Nephron (organoid): ENCODE measurements around the gene PHLPP1.

Experiments
- H3K27ac Mint-ChIP-seq, 3 experiments: 2 replicates each; pipeline ENCODE4 v1.8.0; 2020; ENCODE audit warnings: mixed read lengths in 3 of 3, mild to moderate bottlenecking in 2 of 3, moderate library complexity in 1 of 3
- H3K27me3 Mint-ChIP-seq: 2 replicates; pipeline ENCODE4 v1.8.0; 2021; ENCODE audit warnings: low read depth, mild to moderate bottlenecking, moderate library complexity, mixed read lengths
- H3K36me3 Mint-ChIP-seq: 2 replicates; pipeline ENCODE4 v1.8.0; 2020; ENCODE audit warnings: low read depth, mixed read lengths
- H3K4me1 Mint-ChIP-seq: 2 replicates; pipeline ENCODE4 v1.8.0; 2020; ENCODE audit warnings: mixed read lengths
- H3K4me3 Mint-ChIP-seq, 3 experiments: 2 replicates each; pipeline ENCODE4 v1.8.0; 2020; ENCODE audit warnings: mild to moderate bottlenecking in 3 of 3, mixed read lengths in 3 of 3, moderate library complexity in 2 of 3
- H3K9me3 Mint-ChIP-seq: 2 replicates; pipeline ENCODE4 v1.8.0; 2020; ENCODE audit warnings: mixed read lengths
- TF ChIP-seq, protein P1 (sequence below), 3 experiments: fragments of 200-600 bp; sonication (generic); IDR thresholded peaks; one replicate each; pipeline ENCODE4 v1.5.0; 2021; ENCODE audit warnings: antibody characterized with exemption in 3 of 3; ENCODE audit not compliant: unreplicated experiment in 3 of 3

The PHLPP1 gene

GRCh38 chr18:62938487-62938886 lies 223.1 kb downstream of the PHLPP1 start:
- H3K27me3 Mint-ChIP-seq = no peaks in the 10 kb centered on the region
- H3K4me1 Mint-ChIP-seq = peaks cover 38% of the 10 kb centered on the region
- H3K27ac Mint-ChIP-seq = peak overlapping the region in 1 of 3 experiments; percentile 46
- H3K36me3 Mint-ChIP-seq = peaks cover 23% of the 10 kb centered on the region
- peaks cover 4% of the 10 kb centered on the region for H3K9me3 Mint-ChIP-seq
- no peak overlapping the region for H3K4me3 Mint-ChIP-seq
- TF ChIP-seq, protein P1, sequence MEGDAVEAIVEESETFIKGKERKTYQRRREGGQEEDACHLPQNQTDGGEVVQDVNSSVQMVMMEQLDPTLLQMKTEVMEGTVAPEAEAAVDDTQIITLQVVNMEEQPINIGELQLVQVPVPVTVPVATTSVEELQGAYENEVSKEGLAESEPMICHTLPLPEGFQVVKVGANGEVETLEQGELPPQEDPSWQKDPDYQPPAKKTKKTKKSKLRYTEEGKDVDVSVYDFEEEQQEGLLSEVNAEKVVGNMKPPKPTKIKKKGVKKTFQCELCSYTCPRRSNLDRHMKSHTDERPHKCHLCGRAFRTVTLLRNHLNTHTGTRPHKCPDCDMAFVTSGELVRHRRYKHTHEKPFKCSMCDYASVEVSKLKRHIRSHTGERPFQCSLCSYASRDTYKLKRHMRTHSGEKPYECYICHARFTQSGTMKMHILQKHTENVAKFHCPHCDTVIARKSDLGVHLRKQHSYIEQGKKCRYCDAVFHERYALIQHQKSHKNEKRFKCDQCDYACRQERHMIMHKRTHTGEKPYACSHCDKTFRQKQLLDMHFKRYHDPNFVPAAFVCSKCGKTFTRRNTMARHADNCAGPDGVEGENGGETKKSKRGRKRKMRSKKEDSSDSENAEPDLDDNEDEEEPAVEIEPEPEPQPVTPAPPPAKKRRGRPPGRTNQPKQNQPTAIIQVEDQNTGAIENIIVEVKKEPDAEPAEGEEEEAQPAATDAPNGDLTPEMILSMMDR (IDR thresholded peaks at IDR 0.05; ENCODE audit: unreplicated experiment in 3 of 3) = no peak

DNA sequence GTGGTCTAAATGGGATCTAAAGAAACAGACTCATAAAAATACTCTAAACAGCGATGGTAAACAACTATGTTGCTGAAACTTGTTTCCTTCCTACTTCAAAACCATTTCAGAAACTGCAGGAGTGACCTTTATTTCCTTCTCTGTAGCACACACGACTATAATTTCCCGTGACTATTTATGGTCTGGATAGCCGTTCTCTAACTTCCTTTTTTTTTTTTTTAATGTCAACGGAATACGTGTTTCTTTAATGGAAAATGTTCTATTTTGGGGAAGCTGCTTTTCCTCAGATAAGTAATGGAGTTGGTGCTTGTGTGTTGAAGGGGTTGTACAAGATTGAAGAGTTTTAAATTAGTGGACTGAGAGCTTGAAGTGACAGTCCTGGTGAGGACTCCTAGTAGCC lies 224.1 kb downstream of the PHLPP1 start:
- Mint-ChIP-seq H3K27ac (peak overlapping the region in 2 of 3 experiments; percentile 19 to 30), H3K9me3 (no peaks in the 10 kb centered on the region), H3K4me1 (peaks cover 38% of the 10 kb centered on the region), H3K36me3 (peaks cover 20% of the 10 kb centered on the region), H3K27me3 (no peaks in the 10 kb centered on the region), H3K4me3 (no peak overlapping the region)
- TF ChIP-seq, protein P1 (IDR thresholded peaks at IDR 0.05; ENCODE audit: unreplicated experiment in 3 of 3) = no peak

DNA sequence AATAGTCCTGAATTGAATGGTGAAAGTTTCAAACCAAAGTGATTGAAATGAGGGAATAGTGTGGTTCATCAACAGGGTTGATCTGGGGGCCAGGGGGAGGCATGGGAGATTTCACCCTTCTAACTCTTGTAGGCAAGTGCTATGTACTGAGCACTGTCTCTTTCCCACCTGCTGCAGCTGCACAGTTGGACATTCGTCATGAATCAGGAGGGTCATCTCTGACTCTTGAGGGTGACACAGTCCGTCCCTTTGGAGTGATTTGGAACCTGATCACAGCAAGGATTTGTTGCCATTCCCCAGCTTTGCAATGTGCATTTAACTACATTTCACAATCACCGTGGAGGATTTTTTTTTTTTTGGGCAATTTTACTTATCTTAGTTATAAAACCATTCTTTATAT lies 224.6 kb downstream of the PHLPP1 start:
- peak overlapping the region in 1 of 3 experiments; percentile 19 for H3K27ac Mint-ChIP-seq
- peaks cover 25% of the 10 kb centered on the region for H3K36me3 Mint-ChIP-seq
- no peaks in the 10 kb centered on the region for H3K27me3 Mint-ChIP-seq
- no peaks in the 10 kb centered on the region for H3K9me3 Mint-ChIP-seq
- peaks cover 38% of the 10 kb centered on the region for H3K4me1 Mint-ChIP-seq
- TF ChIP-seq, protein P1 (IDR thresholded peaks at IDR 0.05; ENCODE audit: unreplicated experiment in 3 of 3) = no peak
- no peak overlapping the region for H3K4me3 Mint-ChIP-seq

GRCh38 chr18:62942578-62942977 lies 227.2 kb downstream of the PHLPP1 start:
- H3K4me1 Mint-ChIP-seq = peaks cover 25% of the 10 kb centered on the region
- no peak overlapping the region for H3K4me3 Mint-ChIP-seq
- H3K27ac Mint-ChIP-seq = no peak overlapping the region
- TF ChIP-seq, protein P1 (IDR thresholded peaks at IDR 0.05; ENCODE audit: unreplicated experiment in 3 of 3) = no peak
- peaks cover 39% of the 10 kb centered on the region for H3K36me3 Mint-ChIP-seq
- no peaks in the 10 kb centered on the region for H3K27me3 Mint-ChIP-seq
- no peaks in the 10 kb centered on the region for H3K9me3 Mint-ChIP-seq

DNA sequence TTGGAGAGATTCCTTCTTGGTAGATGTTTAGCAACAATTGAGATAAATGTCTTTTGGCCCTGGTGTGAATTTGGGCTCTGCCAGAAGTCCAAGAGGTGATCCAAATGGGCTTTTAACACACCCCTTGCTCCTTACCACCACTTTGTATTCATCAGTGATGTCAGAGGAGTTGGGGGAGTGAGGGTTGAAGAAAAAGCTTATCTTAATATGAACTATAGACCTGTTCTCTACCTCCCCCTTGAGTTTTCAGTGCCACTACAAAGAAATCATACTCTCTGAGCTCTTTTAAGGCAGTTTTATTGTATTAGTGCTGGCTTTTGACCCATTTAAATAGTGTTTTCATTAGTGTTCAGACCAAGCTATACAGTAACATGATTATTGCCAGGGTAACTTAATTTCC lies 229.1 kb downstream of the PHLPP1 start:
- H3K27me3 Mint-ChIP-seq = no peaks in the 10 kb centered on the region
- peaks cover 11% of the 10 kb centered on the region for H3K4me1 Mint-ChIP-seq
- TF ChIP-seq, protein P1 (IDR thresholded peaks at IDR 0.05; ENCODE audit: unreplicated experiment in 3 of 3) = peak in 1 of 3 experiments; percentile 33
- H3K4me3 Mint-ChIP-seq = no peak overlapping the region
- H3K9me3 Mint-ChIP-seq = no peaks in the 10 kb centered on the region
- peaks cover 40% of the 10 kb centered on the region for H3K36me3 Mint-ChIP-seq
- H3K27ac Mint-ChIP-seq = no peak overlapping the region

DNA sequence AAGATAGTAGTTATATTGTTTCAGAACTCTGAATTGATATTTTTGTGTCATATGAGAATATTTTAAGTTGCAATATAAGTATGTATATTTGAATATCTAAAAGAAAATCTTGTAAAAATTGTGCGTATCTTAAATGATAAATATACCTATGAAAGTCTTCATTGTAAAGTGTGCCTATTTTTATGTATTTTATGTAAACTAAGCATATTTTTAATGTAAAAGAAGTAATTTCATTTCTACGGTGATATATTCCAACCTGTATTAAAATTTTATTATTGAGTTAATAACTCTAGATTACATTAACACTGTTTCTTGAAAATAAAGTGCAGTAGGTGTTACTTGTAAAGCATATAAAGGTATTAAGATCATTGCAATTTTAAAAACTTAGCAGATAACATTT lies 233.4 kb downstream of the PHLPP1 start:
- Mint-ChIP-seq H3K27ac (no peak overlapping the region), H3K27me3 (no peaks in the 10 kb centered on the region), H3K4me1 (no peaks in the 10 kb centered on the region), H3K9me3 (no peaks in the 10 kb centered on the region), H3K4me3 (no peak overlapping the region), H3K36me3 (peaks cover 32% of the 10 kb centered on the region)
- TF ChIP-seq, protein P1 (IDR thresholded peaks at IDR 0.05; ENCODE audit: unreplicated experiment in 3 of 3) = no peak
